ENCODE results near the gene PTPRC.

PTPRC gene

DNA sequence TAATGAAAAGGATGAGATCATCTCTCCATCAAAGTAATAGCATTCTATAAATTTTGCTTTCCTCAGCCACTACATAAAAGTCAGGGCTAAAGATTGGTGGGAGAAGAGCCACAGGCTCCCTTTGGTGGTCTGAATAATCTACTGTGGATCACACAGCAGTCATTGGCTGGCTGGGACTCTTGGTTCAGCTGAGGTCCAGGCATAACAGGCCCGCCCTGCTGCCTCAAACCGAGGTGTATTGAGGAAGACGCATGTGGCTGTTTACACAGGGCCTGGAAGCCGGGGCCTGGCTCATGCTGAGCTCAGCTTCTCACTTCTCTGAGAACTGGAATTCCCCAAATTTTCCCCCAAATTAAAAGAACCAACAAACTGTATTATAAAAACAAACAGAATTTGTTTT, 139.2 kb downstream of the PTPRC start:
- H3K4me1 Mint-ChIP-seq (ENCODE audit: low read depth): peaks cover 8% of the 10 kb centered on the region
- H3K9me3 Mint-ChIP-seq (ENCODE audit: low read depth): no peaks in the 10 kb centered on the region
- peaks cover 1% of the 10 kb centered on the region for H3K27me3 Mint-ChIP-seq
- H3K27ac Mint-ChIP-seq: no peak overlapping the region
- H3K36me3 Mint-ChIP-seq: peaks cover 3% of the 10 kb centered on the region
- H3K4me3 Mint-ChIP-seq: no peak overlapping the region

DNA sequence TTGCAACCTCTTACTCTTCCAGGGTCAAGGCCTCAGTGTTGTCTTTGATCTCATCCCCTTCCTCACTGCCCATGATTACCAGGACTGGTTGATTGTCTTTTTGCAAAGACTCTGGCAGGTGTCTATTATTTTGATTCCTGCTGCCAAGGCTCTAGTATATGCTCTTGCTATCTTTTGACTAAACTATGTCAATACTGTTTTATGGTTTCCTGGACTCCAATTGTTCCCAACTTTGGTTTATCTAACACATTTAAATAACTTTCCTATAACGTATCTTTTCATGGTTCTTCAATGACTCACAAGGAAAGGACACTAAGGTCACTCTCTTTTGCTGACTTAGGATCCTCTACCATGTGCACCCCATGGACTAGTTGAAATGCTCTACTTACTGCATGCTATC, 141.5 kb downstream of the PTPRC start:
- Mint-ChIP-seq H3K27ac (no peak overlapping the region), H3K4me3 (no peak overlapping the region), H3K9me3 (ENCODE audit: low read depth) (no peaks in the 10 kb centered on the region), H3K27me3 (peaks cover 1% of the 10 kb centered on the region), H3K36me3 (peaks cover 3% of the 10 kb centered on the region), H3K4me1 (ENCODE audit: low read depth) (peaks cover 8% of the 10 kb centered on the region)

DNA sequence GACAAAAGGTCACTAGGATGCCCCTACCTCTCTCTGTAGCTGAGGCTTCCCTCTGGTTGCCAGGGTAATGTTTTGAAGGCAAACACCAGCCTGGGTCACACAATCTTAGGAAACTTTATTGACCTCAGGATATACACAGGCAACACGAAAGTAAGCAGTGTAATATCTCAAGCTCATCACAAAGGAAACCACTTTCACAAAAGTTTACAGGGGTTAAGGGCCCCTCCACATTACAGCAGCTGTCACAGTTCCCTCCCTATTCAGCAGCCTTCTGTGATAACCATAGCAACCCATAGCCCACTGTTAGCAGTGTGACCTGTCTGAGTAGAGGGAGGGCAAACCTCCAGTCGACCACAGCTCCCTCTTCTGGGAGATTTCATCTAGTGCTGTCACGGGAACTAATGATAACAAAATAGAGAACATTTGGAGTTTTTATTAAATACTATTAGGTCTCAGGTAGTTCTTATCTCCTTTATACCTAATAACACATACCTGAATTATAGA, 149.8 kb downstream of the PTPRC start:
- Mint-ChIP-seq H3K9me3 (ENCODE audit: low read depth) (no peaks in the 10 kb centered on the region), H3K27ac (no peak overlapping the region), H3K4me1 (ENCODE audit: low read depth) (peaks cover 7% of the 10 kb centered on the region), H3K4me3 (no peak overlapping the region), H3K36me3 (peaks cover 2% of the 10 kb centered on the region), H3K27me3 (no peaks in the 10 kb centered on the region)

DNA sequence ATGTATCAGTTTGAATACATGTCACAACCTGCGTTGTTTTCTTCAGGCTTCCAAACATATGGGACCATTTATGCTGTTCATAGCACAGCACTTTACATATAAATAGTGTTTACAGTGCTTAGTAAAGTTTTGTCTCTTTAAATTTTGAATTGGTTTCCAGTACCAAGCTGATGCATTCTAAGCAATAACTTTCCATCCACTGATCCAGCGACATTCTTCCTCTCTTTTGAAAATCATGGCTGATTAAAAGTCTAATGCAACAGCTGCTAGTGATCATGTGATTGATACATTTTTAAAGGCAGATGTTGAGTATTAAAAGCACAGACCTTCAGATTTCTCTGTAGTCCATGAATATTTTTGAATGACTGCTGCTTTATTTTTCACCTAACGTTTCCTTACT, 154.9 kb downstream of the PTPRC start:
- Mint-ChIP-seq H3K4me3 (no peak overlapping the region), H3K4me1 (ENCODE audit: low read depth) (peaks cover 3% of the 10 kb centered on the region), H3K27me3 (no peaks in the 10 kb centered on the region), H3K27ac (no peak overlapping the region), H3K36me3 (peaks cover 17% of the 10 kb centered on the region), H3K9me3 (ENCODE audit: low read depth) (peaks cover 8% of the 10 kb centered on the region)

DNA sequence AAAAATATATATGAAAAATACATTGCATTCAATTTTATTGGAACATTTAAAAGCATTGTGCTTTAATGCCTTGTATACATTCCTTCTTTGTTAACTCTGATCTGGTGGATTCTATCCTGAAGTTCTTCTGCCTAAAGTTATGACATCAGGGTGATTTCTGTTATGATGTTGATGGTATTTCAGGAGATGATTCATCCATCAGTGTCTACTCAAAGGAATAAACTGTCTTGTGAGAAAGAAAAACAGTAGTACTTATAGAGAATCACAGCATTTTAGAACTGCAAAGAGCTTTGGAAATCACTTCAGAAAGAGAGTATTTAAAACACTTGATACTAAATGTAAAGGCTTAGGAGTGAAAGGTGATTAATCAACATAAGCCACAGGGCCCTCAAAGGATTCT, 155.7 kb downstream of the PTPRC start:
- peaks cover 17% of the 10 kb centered on the region for H3K36me3 Mint-ChIP-seq
- no peaks in the 10 kb centered on the region for H3K27me3 Mint-ChIP-seq
- peaks cover 8% of the 10 kb centered on the region for H3K9me3 Mint-ChIP-seq (ENCODE audit: low read depth)
- H3K4me3 Mint-ChIP-seq: no peak overlapping the region
- no peak overlapping the region for H3K27ac Mint-ChIP-seq
- H3K4me1 Mint-ChIP-seq (ENCODE audit: low read depth): peaks cover 2% of the 10 kb centered on the region

DNA sequence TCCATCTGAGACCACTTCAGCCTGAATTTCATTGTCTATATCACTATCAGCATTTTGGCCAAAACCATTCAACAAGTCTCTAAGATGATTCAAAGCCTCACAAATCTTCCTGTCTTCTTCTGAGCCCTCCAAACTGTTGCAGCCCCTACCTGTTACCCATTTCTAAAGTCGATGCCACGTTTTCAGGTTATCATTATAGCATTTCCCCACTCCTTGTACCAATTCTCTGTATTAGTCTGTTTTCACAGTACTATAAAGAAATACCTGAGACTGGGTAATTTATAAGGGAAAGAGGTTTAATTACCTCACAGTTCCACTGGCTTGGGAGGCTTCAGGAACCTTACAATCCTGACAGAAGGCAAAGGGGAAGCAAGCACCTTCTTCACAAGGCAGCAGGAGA, 158.8 kb downstream of the PTPRC start:
- H3K9me3 Mint-ChIP-seq (ENCODE audit: low read depth): peaks cover 8% of the 10 kb centered on the region
- no peak overlapping the region for H3K27ac Mint-ChIP-seq
- H3K27me3 Mint-ChIP-seq: no peaks in the 10 kb centered on the region
- peaks cover 4% of the 10 kb centered on the region for H3K4me1 Mint-ChIP-seq (ENCODE audit: low read depth)
- H3K36me3 Mint-ChIP-seq: peaks cover 18% of the 10 kb centered on the region
- H3K4me3 Mint-ChIP-seq: no peak overlapping the region

DNA sequence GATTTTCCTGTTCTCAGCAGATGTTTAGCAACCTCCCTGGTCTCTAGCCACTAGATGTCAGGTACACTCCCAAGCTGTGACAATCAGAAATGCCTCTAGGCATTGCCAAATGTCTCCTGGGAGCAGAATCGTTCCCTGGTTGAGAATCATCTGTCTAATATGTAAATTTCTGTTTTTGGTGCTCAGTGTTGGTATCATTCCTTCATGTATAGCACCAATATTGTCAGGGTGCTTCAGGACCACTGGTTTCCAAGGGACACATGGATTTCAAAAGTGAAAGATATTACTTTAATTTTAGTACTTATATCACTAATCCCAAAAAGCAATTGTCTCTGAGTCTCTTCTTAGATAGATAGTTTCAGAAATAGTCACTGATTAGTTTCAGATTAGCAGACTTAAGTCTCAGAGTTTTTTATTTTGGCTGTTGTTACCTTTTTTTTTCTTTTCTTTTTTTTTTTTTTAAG, 160.1 kb downstream of the PTPRC start:
- H3K4me3 Mint-ChIP-seq: no peak overlapping the region
- H3K27ac Mint-ChIP-seq: no peak overlapping the region
- H3K36me3 Mint-ChIP-seq: peaks cover 18% of the 10 kb centered on the region
- no peaks in the 10 kb centered on the region for H3K27me3 Mint-ChIP-seq
- H3K9me3 Mint-ChIP-seq (ENCODE audit: low read depth): peaks cover 8% of the 10 kb centered on the region
- peaks cover 4% of the 10 kb centered on the region for H3K4me1 Mint-ChIP-seq (ENCODE audit: low read depth)

DNA sequence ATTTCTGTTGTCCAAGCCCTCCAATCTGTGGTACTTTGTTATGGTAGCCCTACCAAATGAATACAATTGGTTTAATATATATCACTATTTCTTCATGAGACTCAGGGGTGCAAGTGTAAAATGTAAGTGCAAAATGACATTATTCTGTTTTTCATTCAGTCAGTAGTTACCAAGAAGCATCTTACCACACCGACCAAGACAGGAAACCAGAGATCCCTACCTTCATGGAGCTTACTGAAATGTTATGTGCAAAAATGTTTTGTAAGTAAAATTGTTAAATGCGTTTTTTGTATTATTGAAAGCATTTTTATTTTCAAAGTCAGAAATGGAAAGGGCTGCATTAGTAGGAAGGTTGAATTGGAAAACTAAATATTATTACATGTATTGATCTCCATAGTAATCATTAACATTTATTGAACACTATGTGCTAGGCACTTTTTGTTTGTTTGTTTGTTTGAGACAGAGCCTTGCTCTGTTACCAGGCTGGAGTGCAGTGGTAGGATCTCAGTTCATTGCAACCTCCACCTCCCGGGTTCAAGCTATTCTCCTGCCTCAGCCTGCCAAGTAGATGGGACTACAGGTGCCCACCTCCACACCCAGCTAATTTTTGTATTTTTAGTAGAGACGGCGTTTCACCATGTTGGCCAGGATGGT, 166.8 kb downstream of the PTPRC start:
- H3K4me3 Mint-ChIP-seq: no peak overlapping the region
- no peaks in the 10 kb centered on the region for H3K4me1 Mint-ChIP-seq (ENCODE audit: low read depth)
- H3K27ac Mint-ChIP-seq: no peak overlapping the region
- H3K9me3 Mint-ChIP-seq (ENCODE audit: low read depth): peaks cover 8% of the 10 kb centered on the region
- H3K27me3 Mint-ChIP-seq: no peaks in the 10 kb centered on the region
- peaks cover 3% of the 10 kb centered on the region for H3K36me3 Mint-ChIP-seq

DNA sequence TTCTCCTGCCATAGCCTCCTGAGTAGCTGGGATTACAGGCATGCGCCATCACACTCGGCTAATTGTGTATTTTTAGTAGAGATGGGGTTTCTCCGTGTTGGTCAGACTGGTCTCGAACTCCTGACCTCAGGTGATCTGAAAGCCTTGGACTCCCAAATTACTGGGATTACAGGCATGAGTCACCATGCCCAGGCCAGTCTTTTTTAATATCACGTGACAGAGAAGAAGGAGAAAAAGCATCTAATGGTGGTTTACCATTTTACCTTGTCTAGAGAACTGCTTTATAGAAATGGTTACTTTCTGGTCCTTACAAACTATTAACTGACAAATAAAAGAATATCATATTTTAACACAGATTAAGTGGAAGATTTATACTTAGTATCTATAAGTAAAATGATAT, 168.0 kb downstream of the PTPRC start:
- Mint-ChIP-seq H3K36me3 (peaks cover 3% of the 10 kb centered on the region), H3K27ac (no peak overlapping the region), H3K27me3 (no peaks in the 10 kb centered on the region), H3K4me1 (ENCODE audit: low read depth) (no peaks in the 10 kb centered on the region), H3K4me3 (no peak overlapping the region), H3K9me3 (ENCODE audit: low read depth) (peaks cover 12% of the 10 kb centered on the region)
